ENCODE measurements around the gene PTRHD1.

The PTRHD1 gene

GRCh38 chr2:24828238-24828996 is 35.2 kb upstream of the PTRHD1 start:
- DNase-seq, result no peak

- peak; percentile 84 for DNase-seq
These were observed 34.4 kb upstream of the PTRHD1 start for GRCh38 chr2:24827321-24828237.

GRCh38 chr2:24826773-24827145 is 33.6 kb upstream of the PTRHD1 start:
- no peak for DNase-seq

- no peak for DNase-seq
These were observed 32.9 kb upstream of the PTRHD1 start for GRCh38 chr2:24825883-24826772.

DNA sequence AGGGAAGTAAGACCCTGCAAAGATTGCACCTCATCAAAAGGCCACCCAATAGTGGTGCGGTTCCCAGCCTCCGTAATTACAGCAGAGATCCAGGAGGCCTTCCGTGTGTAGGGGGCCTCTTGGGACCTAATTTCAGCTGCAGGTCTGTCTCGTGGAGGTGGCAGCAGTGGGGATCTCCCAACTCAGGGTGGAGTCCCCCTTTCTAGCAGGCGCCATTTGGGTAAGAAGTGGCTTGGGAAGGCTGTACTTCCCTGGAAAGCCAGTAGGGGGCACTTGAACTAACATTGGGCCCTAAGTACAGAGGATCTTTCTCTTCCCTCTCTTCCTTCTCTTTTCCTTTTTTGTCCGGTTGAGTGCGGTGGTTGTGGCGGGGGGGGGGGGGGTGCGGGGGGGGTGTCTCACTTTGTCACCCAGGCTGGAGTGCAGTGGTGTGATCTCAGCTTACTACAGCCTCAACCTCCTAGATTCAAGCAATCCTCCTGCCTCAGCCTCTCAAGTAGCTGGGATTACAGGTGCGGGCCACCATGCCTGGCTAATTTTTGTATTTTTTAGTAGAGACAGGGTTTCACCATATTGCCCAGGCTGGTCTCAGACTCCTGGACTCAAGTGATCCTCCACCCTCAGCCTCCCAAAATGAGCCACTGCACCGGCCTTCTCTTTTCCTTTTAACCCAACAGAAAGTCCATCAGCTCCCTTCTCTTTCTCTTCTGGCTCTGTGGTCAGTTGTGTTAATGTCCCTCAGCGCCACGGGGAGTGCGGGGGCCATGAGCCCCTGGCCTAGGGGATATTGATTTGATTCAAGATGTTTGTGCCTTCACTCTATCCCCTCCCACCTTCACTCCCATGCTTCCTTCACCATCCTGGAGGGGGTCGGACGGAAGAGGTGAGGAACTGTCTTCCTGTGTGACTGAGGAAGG is 32.0 kb upstream of the PTRHD1 start:
- DNase-seq, result no peak

DNA sequence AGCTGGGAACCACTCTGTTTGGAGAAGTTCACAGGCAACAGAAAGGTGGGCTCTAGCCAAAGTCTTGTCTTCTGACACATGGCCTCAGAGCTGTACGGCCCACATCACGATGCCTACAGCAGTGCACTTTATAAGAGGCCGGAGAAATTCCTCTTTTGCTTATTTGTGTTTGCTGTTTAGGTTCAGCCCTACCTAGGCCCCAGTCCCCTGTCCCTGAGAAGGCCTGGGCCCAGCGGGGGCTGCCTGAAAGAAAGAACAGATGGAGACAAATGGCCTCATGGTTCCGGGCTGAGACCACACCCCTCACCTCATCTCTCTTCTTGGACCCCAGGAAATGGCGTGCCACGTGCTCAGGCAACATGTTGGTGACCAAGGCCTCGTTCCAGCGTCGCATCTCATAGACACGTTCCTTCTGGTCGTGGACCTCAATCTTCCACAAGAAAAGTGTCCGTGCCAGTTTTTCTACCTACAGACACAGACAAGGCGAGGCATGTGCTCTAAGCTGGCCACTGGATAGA is 30.9 kb upstream of the PTRHD1 start:
- no peak for DNase-seq

GRCh38 chr2:24822049-24822706 is 29.0 kb upstream of the PTRHD1 start:
- peak; percentile 68 for DNase-seq

- no peak for DNase-seq
These were observed 28.3 kb upstream of the PTRHD1 start for GRCh38 chr2:24821433-24821891.

- DNase-seq, result no peak
These were observed 27.6 kb upstream of the PTRHD1 start for GRCh38 chr2:24820598-24821432.

GRCh38 chr2:24820175-24820513 is 27.0 kb upstream of the PTRHD1 start:
- no peak for DNase-seq

GRCh38 chr2:24819442-24820174 is 26.4 kb upstream of the PTRHD1 start:
- no peak for DNase-seq

DNA sequence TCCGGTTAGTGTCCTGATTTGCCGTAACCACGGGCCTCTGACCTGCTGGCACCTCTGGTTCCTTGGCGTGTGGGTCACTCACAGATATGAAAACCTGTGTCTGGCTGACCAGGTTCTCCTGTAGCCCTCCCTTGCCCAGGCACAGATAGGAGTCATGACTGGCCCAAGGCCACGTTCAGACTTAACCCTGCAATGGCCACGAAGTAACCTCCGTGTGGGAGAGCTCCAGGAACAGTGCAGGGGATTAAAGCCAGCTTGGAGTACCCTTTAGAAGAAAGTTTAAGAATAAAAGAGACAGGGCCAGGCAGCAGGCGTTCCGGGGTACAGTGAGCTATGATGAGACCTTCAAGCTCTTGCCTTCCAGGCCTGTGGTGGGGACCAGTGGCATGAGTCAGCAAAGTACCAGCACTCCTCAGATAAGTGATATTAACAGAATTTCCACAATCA is 25.6 kb upstream of the PTRHD1 start:
- no peak for DNase-seq

DNA sequence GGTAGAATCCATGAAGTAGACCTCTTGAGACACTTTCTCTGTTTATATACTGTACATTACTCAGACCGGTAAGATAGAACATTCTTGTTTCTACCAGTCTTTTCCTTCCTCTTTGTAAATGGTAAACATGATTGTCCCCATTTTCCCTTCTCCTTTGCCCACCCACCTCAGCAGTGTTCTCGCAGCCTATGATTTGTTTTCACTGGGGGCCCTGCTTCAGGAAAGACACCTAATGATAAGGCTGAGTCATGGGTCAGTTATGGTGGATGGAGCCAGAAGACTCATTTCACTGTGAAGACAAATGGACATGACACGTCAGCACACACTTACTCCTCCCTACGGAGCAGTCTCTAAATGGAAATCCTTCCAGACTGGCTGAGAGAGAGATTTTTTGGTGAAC is 23.7 kb upstream of the PTRHD1 start:
- no peak for DNase-seq

GRCh38 chr2:24816404-24816803 is 23.2 kb upstream of the PTRHD1 start:
- no peak for DNase-seq

- DNase-seq, result no peak
These were observed 22.0 kb upstream of the PTRHD1 start for GRCh38 chr2:24815171-24815570.

DNA sequence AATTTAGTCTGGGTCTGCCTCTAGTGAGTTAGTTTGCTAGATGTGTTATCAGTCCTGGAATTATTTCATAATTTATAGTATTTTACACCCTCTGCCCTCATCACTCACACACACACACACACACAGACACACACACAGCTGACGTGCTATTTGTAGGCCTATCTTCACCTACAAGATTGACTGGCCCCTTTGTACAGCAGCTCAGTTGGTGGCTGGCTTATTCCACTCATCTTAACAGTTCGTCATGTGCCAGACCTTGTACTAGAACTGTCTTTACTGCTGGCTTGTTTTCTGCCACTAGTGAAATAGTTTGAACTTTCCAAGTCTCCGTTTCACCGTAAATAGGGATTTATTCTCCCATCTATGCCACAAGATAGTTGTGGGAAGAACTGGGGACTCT is 21.3 kb upstream of the PTRHD1 start:
- DNase-seq, result no peak

DNA sequence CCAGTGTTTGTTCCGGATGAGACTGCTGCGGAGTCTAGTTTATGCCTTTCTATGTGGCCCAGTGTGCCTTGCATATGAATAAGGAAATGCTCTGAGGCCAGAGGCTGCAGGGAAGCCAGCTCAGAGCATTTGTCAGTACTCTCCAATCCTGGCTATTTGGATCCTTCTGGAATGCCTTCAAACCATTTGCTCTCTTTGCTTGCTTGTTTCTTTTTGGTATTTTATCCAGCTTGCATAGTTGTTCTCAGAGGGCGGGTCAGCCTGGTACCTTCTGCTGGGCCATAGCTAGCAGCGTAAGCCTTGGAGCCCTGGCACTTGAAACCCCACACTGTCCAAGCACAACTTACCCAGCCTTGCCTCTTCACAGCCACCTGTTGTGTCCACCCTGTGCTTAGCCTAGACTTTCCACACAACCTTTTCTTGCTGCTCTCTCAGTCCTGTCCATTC is 20.5 kb upstream of the PTRHD1 start:
- no peak for DNase-seq

GRCh38 chr2:24809316-24810007 is 16.3 kb upstream of the PTRHD1 start:
- DNase-seq, result no peak

DNA sequence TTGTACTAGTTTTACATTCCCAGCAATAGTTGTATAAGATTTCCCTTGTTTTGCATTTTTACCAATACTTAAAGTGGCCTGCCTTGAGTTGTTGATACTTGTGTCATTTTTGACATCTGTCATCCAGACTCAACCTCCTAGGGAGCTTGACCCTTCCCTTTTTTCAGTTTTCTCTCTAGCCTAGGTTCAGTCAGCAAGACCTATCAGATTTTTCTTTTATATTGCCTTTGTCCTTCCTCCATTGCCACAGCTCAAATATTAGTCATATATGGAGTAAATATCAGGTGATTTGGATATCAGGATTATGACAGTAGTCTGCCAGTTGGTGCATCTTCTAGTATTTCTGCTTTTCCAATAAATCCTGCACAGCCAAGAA is 13.5 kb upstream of the PTRHD1 start:
- DNase-seq, result no peak
